Stimulated activated CD4-positive, alpha-beta T cell treated with anti-CD3 and anti-CD28 coated beads, Interleukin-1b, Interleukin-23, amount 100 ng/mL, for 4 hours (primary cell): ENCODE results near the gene ANKFY1.

Experiments
- DNase-seq, 2 donors: peaks; one replicate each; pipeline ENCODE4 v3.0.0-alpha.2; 2020; ENCODE audit warnings: low read depth in 2 of 2

The ANKFY1 gene

GRCh38 chr17:4178651-4179050, 85.1 kb downstream of the ANKFY1 start:
- DNase-seq, result no peak

GRCh38 chr17:4177806-4178205, 86.0 kb downstream of the ANKFY1 start:
- DNase-seq, result no peak

- peak in 1 of 2 donors; percentile 7 for DNase-seq
These were observed 86.8 kb downstream of the ANKFY1 start for GRCh38 chr17:4176808-4177472.

GRCh38 chr17:4175921-4176807, 87.6 kb downstream of the ANKFY1 start:
- peak in 1 of 2 donors; percentile 18 for DNase-seq

DNA sequence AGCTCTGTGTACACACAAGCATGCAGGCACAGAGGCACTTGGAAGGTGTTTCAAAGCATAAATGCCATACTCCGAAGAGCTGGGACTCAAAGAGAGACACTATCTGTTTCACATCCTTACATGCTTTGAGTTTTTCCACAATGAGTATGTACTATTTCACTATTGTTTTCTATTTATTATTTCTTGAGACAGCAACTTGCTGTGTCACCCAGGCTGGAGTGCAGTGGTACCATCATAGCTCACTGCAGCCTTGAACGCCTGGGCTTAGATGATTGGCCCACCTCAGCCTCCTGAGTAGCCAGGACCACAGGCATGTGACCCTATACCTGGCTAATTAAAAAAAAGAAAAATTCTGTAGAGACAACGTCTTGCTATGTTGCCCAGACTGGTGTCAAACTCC, 89.2 kb downstream of the ANKFY1 start:
- no peak for DNase-seq

DNA sequence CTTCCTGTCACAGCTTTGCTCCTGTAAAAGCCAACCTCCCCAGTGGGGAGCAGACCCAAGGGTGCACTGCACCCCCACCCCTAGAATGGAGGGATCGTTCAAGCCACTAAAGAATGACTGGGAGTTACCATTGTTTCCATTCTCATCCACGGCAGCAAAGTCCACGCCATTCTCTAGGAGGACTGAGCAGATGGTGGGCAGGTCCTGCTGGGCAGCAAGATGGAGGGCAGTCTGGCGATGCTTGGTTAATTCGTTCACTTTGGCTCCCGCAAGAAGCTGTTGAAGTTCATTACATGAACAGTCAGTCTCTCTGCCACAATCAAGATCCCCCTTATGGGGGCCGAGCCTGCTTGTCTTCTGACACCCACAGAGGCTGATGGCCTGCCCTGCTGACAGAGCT, 90.0 kb downstream of the ANKFY1 start:
- DNase-seq, result no peak

- no peak for DNase-seq
These were observed 91.4 kb downstream of the ANKFY1 start for GRCh38 chr17:4172356-4172755.

GRCh38 chr17:4170639-4171280, 93.0 kb downstream of the ANKFY1 start:
- DNase-seq, result no peak

GRCh38 chr17:4167786-4168185, 96.0 kb downstream of the ANKFY1 start:
- no peak for DNase-seq

DNA sequence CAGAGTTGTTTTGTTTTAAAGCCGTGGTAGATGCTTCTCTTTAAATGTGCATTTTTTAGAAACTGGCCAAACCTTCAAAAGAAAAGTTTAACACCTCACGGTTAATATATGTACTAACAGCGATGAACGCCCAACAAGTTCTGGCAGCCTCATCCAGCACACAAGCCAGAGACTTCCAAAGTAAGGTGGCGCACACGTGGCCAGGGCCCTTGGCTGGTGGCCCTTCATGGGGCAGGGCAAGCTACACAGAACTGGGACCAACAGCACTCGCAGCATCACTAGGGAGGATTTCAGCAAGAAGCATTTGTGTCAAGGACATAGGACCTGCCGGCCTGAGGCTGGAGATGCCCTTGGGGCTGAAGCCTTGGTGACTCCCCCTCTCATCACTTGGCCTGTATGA, 97.4 kb downstream of the ANKFY1 start:
- no peak for DNase-seq

- DNase-seq, result no peak
These were observed 98.3 kb downstream of the ANKFY1 start for GRCh38 chr17:4165301-4166010.

- no peak for DNase-seq
These were observed 99.8 kb downstream of the ANKFY1 start for GRCh38 chr17:4163951-4164350.

DNA sequence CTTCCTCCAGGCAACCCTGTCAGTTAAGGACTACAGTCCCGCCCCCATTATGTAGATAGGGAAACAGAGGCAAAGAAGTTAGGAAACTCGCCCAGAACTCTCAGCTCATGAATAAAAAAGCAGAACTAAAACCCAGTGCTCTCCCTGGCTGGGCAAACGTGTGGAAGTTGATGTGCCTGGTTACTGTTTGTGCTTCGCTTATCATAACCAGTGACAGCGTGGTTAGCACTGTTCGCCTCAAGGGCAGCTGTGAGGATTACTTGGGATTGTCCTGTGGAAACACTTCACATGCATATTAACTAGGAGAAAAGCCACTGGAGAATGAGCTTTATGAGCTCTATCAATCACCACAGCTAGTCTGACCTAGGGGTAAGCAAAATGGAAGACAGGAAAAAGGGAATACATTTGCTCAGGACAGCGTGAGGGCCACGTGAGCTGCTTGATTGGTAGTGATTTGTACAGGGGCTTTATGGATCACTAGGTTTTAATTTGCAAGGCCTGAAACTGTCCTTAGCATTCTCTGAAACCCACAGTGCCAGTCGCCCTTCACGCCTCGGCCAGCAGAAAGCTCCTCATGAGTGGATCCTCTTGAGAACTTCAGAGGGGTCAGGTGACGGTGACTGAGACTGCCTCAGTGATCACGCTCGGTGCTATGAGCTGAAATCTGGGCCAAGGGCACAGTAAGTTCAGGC, 100.9 kb downstream of the ANKFY1 start:
- DNase-seq, result no peak

- DNase-seq, result no peak
These were observed 101.5 kb downstream of the ANKFY1 start for GRCh38 chr17:4162321-4162720.

DNA sequence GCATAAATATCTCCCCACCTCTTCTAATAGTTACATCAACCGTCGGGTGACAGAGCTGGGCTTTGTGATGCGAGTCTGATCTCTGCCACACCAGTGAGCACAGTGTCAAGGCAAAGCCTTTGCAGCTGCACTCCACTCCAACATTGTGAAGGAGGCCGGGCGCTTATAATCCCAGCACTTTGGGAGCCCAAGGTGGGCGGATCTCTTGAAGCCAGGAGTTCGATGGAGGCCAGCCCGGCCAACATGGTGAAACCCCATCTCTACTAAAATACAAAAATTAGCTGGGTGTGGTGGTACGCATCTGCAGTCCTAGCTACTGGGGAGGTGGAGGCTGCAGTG, 101.8 kb downstream of the ANKFY1 start:
- DNase-seq, result no peak

GRCh38 chr17:4161192-4161966, 102.4 kb downstream of the ANKFY1 start:
- no peak for DNase-seq

- DNase-seq, result no peak
These were observed 103.4 kb downstream of the ANKFY1 start for GRCh38 chr17:4160294-4160859.

DNA sequence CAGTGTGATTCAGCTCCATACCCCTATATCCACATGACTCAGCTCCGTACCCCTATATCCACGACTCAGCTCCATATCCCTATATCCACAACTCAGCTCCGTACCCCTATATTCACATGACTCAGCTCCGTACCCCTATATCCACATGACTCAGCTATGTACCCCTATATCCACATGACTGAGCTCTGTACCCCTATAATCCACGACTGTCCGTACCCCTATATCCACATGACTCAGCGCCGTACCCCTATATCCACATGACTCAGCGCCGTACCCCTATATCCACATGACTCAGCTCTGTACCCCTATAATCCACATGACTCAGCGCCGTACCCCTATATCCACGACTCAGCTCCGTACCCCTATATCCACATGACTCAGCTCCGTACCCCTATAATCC, 104.0 kb downstream of the ANKFY1 start:
- DNase-seq, result no peak

GRCh38 chr17:4157618-4158333, 106.0 kb downstream of the ANKFY1 start:
- no peak for DNase-seq
